ENCODE data around the gene AVPR2. TPM values are rescaled to one million over a fixed set of nuclear protein-coding genes. Genes with fewer than 3 reads are reported as not detected.

Gene AVPR2
- total RNA-seq, 4 donors from 2014 or later = 2.1 to 9.3 (median 5.7) TPM

DNA sequence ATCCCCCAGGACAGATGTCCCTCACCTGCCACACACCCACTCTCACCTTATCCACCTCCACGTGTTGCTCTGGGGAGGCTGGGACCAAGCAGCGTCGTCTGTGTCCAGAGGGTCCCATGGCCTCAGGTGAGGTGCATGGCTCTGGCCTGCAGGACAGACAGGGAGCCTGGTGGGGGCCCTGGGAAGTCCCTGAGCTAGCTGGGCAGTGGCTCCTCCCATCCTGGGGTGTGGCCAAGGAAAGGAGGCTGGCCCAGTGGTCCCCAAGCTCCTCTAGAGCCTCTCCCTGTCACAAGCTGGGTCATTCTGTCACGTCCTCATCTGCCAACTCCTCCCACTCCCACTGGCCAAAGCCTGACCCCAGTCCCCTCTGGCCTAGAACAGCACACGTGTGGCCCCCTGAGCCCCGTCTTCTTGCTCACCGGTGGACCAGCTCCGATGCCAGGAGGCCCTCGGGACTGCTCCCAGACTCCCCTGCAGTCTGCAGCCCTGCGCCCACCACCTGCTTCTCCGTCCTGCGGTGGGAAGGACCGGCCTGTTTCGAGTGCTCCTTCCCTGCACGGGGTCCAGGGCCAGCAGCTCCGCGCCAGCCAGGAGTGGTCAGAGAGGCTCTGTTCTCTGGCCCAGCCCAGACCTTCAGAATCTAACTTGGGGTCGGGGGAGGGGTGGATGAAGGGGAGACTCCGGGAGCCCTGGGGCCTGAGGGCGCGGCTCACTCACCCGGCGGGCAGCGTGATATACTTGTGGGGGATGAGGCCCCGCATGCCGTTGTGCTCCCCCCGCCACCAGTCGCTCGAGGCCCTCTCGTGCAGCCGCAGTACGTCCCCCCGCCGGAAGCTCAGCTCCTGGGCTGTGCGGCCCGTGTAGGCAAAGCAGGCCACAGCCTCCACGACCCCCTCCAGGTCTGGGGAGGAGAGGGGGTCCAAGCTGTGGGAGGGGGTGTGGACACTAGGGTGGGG, 4.8 kb downstream of the AVPR2 start:
- no peak for DNase-seq (ENCODE audit: low spot score in 2 of 2)
- WGBS, 2 donors = 69 to 73% methylated on average over 6 to 21 of the region's 37 CpGs

DNA sequence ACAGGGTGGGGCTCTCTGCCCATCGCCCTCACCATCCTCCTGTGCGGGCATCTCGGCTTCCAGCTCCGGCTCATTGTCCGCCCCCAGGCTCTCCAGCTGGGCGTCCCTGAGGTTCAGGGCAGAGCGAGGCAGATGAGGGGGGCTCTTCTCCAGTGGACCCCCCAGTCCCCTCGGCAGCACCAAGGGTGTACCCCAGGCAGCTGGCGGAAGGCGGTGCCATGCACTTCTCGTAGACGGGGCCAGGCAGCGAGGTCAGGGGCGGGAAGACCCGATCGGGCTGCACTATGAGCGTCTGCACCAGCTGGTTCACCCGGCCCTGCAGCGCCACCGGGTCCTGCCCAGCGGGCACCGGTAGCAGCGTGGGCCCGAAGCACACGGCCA, 5.5 kb downstream of the AVPR2 start:
- 89% methylated on average over 24 of the region's 25 CpGs; no CpG with 5 or more reads in 1 of the 2 donors for WGBS, 2 donors
- Histone ChIP-seq H3K36me3 (no peaks in the 10 kb centered on the region), H3K9me3 (no peaks in the 10 kb centered on the region), H3K4me3 (no peak overlapping the region), H3K27ac (no peak overlapping the region), H3K27me3 (no peaks in the 10 kb centered on the region), H3K4me1 (no peaks in the 10 kb centered on the region)
- DNase-seq (ENCODE audit: low spot score in 2 of 2) = no peak
- no peak for TF ChIP-seq EP300 (IDR thresholded peaks at IDR 0.05)
- TF ChIP-seq, protein P1, sequence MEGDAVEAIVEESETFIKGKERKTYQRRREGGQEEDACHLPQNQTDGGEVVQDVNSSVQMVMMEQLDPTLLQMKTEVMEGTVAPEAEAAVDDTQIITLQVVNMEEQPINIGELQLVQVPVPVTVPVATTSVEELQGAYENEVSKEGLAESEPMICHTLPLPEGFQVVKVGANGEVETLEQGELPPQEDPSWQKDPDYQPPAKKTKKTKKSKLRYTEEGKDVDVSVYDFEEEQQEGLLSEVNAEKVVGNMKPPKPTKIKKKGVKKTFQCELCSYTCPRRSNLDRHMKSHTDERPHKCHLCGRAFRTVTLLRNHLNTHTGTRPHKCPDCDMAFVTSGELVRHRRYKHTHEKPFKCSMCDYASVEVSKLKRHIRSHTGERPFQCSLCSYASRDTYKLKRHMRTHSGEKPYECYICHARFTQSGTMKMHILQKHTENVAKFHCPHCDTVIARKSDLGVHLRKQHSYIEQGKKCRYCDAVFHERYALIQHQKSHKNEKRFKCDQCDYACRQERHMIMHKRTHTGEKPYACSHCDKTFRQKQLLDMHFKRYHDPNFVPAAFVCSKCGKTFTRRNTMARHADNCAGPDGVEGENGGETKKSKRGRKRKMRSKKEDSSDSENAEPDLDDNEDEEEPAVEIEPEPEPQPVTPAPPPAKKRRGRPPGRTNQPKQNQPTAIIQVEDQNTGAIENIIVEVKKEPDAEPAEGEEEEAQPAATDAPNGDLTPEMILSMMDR (IDR thresholded peaks at IDR 0.05) = no peak
- no peak for TF ChIP-seq POLR2A (IDR thresholded peaks at IDR 0.05)

More for the DNA sequence above, 4.8 kb downstream of the AVPR2 start:
- H3K36me3 ChIP-seq = no peaks in the 10 kb centered on the region
- no peak overlapping the region for H3K27ac ChIP-seq
- TF ChIP-seq POLR2A (IDR thresholded peaks at IDR 0.05) = no peak
- TF ChIP-seq, protein P1 (IDR thresholded peaks at IDR 0.05) = no peak
- no peaks in the 10 kb centered on the region for H3K9me3 ChIP-seq
- H3K4me1 ChIP-seq = peaks cover 0 to 4% (median under 1%) of the 10 kb centered on the region in 4 donors
- H3K27me3 ChIP-seq = no peaks in the 10 kb centered on the region
- H3K4me3 ChIP-seq = no peak overlapping the region

DNA sequence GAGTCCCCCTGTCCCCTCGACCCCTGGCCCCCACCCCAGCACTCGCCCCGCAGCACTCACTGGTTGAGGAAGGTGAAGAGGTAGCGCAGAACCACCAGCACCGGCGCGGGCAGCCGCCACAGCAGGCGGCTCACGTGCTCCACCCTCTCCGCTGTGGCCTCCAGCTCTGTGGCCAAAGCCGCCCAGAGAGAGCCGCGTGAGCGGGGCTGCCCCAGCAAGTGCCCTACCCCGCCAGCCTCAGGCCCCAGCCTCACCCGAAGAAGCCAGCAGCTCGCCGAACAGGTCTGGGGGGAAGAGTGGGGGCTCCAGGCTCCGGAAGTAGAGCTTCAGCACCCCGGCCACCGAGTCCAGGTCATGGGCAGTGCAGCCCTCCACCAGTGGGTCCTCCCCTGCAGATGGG, 6.0 kb downstream of the AVPR2 start:
- WGBS, 2 donors = 90% methylated on average over 2 to 20 of the region's 22 CpGs
- Histone ChIP-seq H3K27me3 (no peaks in the 10 kb centered on the region), H3K36me3 (no peaks in the 10 kb centered on the region), H3K4me3 (no peak overlapping the region), H3K4me1 (no peaks in the 10 kb centered on the region), H3K9me3 (no peaks in the 10 kb centered on the region), H3K27ac (no peak overlapping the region)
- no peak for TF ChIP-seq EP300 (IDR thresholded peaks at IDR 0.05)
- no peak for DNase-seq (ENCODE audit: low spot score in 2 of 2)

GRCh38 chrX:153911798-153912197, 7.3 kb downstream of the AVPR2 start:
- Histone ChIP-seq H3K4me3 (no peak overlapping the region), H3K27ac (no peak overlapping the region), H3K4me1 (no peaks in the 10 kb centered on the region), H3K27me3 (no peaks in the 10 kb centered on the region), H3K36me3 (no peaks in the 10 kb centered on the region), H3K9me3 (no peaks in the 10 kb centered on the region)
- TF ChIP-seq, protein P1 (IDR thresholded peaks at IDR 0.05) = no peak
- TF ChIP-seq EP300 (IDR thresholded peaks at IDR 0.05) (no peak), POLR2A (IDR thresholded peaks at IDR 0.05) (no peak)
- WGBS, 2 donors = 83 to 89% methylated on average over 6 of the region's 6 CpGs
- no peak for DNase-seq (ENCODE audit: low spot score in 2 of 2)

- TF ChIP-seq POLR2A (IDR thresholded peaks at IDR 0.05) = no peak
- no peak for TF ChIP-seq EP300 (IDR thresholded peaks at IDR 0.05)
- TF ChIP-seq, protein P1 (IDR thresholded peaks at IDR 0.05) = no peak
These were observed 8.7 kb downstream of the AVPR2 start for GRCh38 chrX:153913211-153913610.

More at GRCh38 chrX:153913211-153913610, 8.7 kb downstream of the AVPR2 start:
- no peak overlapping the region for H3K4me3 ChIP-seq
- H3K27me3 ChIP-seq = no peaks in the 10 kb centered on the region
- 71 to 73% methylated on average over 3 to 17 of the region's 17 CpGs for WGBS, 2 donors
- H3K36me3 ChIP-seq = no peaks in the 10 kb centered on the region
- H3K4me1 ChIP-seq = no peaks in the 10 kb centered on the region
- no peak overlapping the region for H3K27ac ChIP-seq
- H3K9me3 ChIP-seq = no peaks in the 10 kb centered on the region
- no peak for DNase-seq (ENCODE audit: low spot score in 2 of 2)
